Mesenchymal stem cell (in vitro differentiated cells and primary cell): ENCODE results near the gene FLOT1.
A peak's percentile ranks its signal among the peaks of the same experiment; 100 is the strongest.

Experiments used
- DNase-seq: peaks from one replicate; pipeline ENCODE4 v3.0.0-alpha.2; 2013
- H2AFZ ChIP-seq: one replicate; pipeline ENCODE4 v1.6.1; 2013; ENCODE audit warnings: low read depth, mild to moderate bottlenecking, control low read depth, inconsistent platforms, low read length, moderate library complexity
- H2AK5ac ChIP-seq: 2 replicates; pipeline ENCODE4 v1.6.1; 2013; ENCODE audit warnings: low read length, moderate library complexity, mild to moderate bottlenecking, inconsistent platforms; ENCODE audit not compliant: severe bottlenecking
- H2BK120ac ChIP-seq: one replicate; pipeline ENCODE4 v1.6.1; 2013; ENCODE audit warnings: low read depth, mild to moderate bottlenecking, inconsistent platforms, low read length, moderate library complexity
- H2BK12ac ChIP-seq, 2 experiments: one replicate each; pipeline ENCODE4 v1.6.1; 2013; ENCODE audit warnings: inconsistent platforms in 2 of 2, low read length in 2 of 2, mild to moderate bottlenecking in 2 of 2, moderate library complexity in 2 of 2, control low read depth in 1 of 2
- H2BK15ac ChIP-seq: one replicate; pipeline ENCODE4 v1.6.1; 2013; ENCODE audit warnings: mild to moderate bottlenecking, low read depth, inconsistent platforms; ENCODE audit not compliant: poor library complexity, severe bottlenecking
- H2BK5ac ChIP-seq: 2 replicates; pipeline ENCODE4 v1.6.1; 2013; ENCODE audit warnings: low read depth, mild to moderate bottlenecking, low read length, control low read depth, inconsistent platforms; ENCODE audit not compliant: poor library complexity, severe bottlenecking
- H3K14ac ChIP-seq, 2 experiments: one replicate each; pipeline ENCODE4 v1.6.1; 2013; ENCODE audit warnings: inconsistent platforms in 2 of 2, low read length in 2 of 2, control low read depth in 1 of 2, mild to moderate bottlenecking in 1 of 2, moderate library complexity in 1 of 2
- H3K18ac ChIP-seq, 2 experiments: one replicate each; pipeline ENCODE4 v1.6.1; 2013; ENCODE audit warnings: inconsistent platforms in 2 of 2, low read length in 2 of 2, control low read depth in 1 of 2, low read depth in 1 of 2, mild to moderate bottlenecking in 1 of 2
- H3K23ac ChIP-seq, 2 experiments: one replicate each; pipeline ENCODE4 v1.6.1; 2013; ENCODE audit warnings: inconsistent platforms in 2 of 2, low read length in 2 of 2, mild to moderate bottlenecking in 2 of 2, moderate library complexity in 2 of 2, control low read depth in 1 of 2
- H3K27ac ChIP-seq: 2 replicates; pipeline ENCODE4 v1.5.1; 2013; ENCODE audit warnings: mild to moderate bottlenecking, moderate library complexity, low read length, control low read depth, inconsistent platforms; ENCODE audit not compliant: poor library complexity, severe bottlenecking
- H3K27me3 ChIP-seq, 2 experiments: 2 replicates each; pipeline versions ENCODE4 v1.6.1 to v1.7.0; 2013; ENCODE audit warnings: low read length in 2 of 2, mild to moderate bottlenecking in 2 of 2, moderate library complexity in 2 of 2, control low read depth in 1 of 2, inconsistent platforms in 1 of 2; ENCODE audit not compliant: control insufficient read depth in 1 of 2, insufficient read depth in 1 of 2
- H3K36me3 ChIP-seq, 2 experiments: 2 replicates each; pipeline versions ENCODE4 v1.6.1 to v1.7.0; 2013; ENCODE audit warnings: low read length in 2 of 2, control low read depth in 1 of 2, inconsistent platforms in 1 of 2, low read depth in 1 of 2, mild to moderate bottlenecking in 1 of 2; ENCODE audit not compliant: insufficient read depth in 2 of 2, control insufficient read depth in 1 of 2
- H3K4ac ChIP-seq, 2 experiments: one replicate each; pipeline ENCODE4 v1.6.1; 2013; ENCODE audit warnings: inconsistent platforms in 2 of 2, low read length in 2 of 2, mild to moderate bottlenecking in 2 of 2, moderate library complexity in 2 of 2, control low read depth in 1 of 2, low read depth in 1 of 2
- H3K4me1 ChIP-seq: 2 replicates; pipeline ENCODE4 v1.6.1; 2013; ENCODE audit warnings: low read depth, low read length, control low read depth; ENCODE audit not compliant: control insufficient read depth, insufficient read depth
- H3K4me2 ChIP-seq: 2 replicates; pipeline ENCODE4 v1.6.1; 2013; ENCODE audit warnings: low read length, mild to moderate bottlenecking, inconsistent platforms; ENCODE audit not compliant: poor library complexity, severe bottlenecking
- H3K4me3 ChIP-seq, 2 experiments: 2 replicates each; pipeline versions ENCODE4 v1.5.1 to v1.7.0; 2013; ENCODE audit warnings: low read length in 2 of 2, mild to moderate bottlenecking in 2 of 2, control low read depth in 1 of 2, low read depth in 1 of 2; ENCODE audit not compliant: insufficient read depth in 1 of 2
- H3K79me1 ChIP-seq: replicated peaks from 2 replicates; pipeline ENCODE4 v1.6.1; 2013; ENCODE audit warnings: mild to moderate bottlenecking, control low read depth, low read length, inconsistent platforms; ENCODE audit not compliant: poor library complexity, severe bottlenecking
- H3K9ac ChIP-seq: 2 replicates; pipeline ENCODE4 v1.7.0; 2013; ENCODE audit warnings: mild to moderate bottlenecking, low read length, moderate library complexity
- H3K9me3 ChIP-seq: 2 replicates; pipeline ENCODE4 v1.7.0; 2013; ENCODE audit warnings: mild to moderate bottlenecking, low read length; ENCODE audit not compliant: control insufficient read depth
- H4K8ac ChIP-seq: one replicate; pipeline ENCODE4 v1.6.1; 2013; ENCODE audit warnings: inconsistent platforms, mild to moderate bottlenecking, low read length, moderate library complexity
- H4K91ac ChIP-seq: one replicate; pipeline ENCODE4 v1.6.1; 2013; ENCODE audit warnings: mild to moderate bottlenecking, low read length, inconsistent platforms
- WGBS: methylation state at CpG from one replicate; pipeline ENCODE4 v1.1.7; 2013; ENCODE audit warnings: mixed read lengths; 5-methylcytosine and 5-hydroxymethylcytosine counted together

The FLOT1 gene

GRCh38 chr6:30740540-30740870 lies 2.0 kb downstream of the FLOT1 start:
- H4K8ac ChIP-seq = no peak overlapping the region
- H2BK12ac ChIP-seq = no peak overlapping the region
- peak overlapping the region; percentile 80 for H3K27ac ChIP-seq
- peaks cover 34 to 63% of the 10 kb centered on the region in 2 experiments for H3K36me3 ChIP-seq
- H3K27me3 ChIP-seq = no peaks in the 10 kb centered on the region
- peaks cover 22% of the 10 kb centered on the region for H3K4me1 ChIP-seq
- H4K91ac ChIP-seq = peak overlapping the region; percentile 80
- H2BK5ac ChIP-seq = peak overlapping the region; percentile 54
- no peak overlapping the region for H2BK120ac ChIP-seq
- 96% methylated on average over 2 of the region's 2 CpGs for WGBS
- H2BK15ac ChIP-seq = no peak overlapping the region
- H2AFZ ChIP-seq = no peak overlapping the region
- no peak overlapping the region for H3K14ac ChIP-seq
- no peak overlapping the region for H3K23ac ChIP-seq
- H2AK5ac ChIP-seq = peak overlapping the region; percentile 80
- H3K9ac ChIP-seq = peak overlapping the region; percentile 97
- H3K18ac ChIP-seq = no peak overlapping the region
- no peak overlapping the region for H3K4ac ChIP-seq
- H3K4me3 ChIP-seq = no peak overlapping the region
- DNase-seq = peak; percentile 54
- peaks cover 17% of the 10 kb centered on the region for H3K79me1 ChIP-seq
- no peaks in the 10 kb centered on the region for H3K9me3 ChIP-seq
- H3K4me2 ChIP-seq = no peak overlapping the region

GRCh38 chr6:30738532-30738931 lies 4.0 kb downstream of the FLOT1 start:
- Histone ChIP-seq H3K36me3 (peaks cover 42 to 81% of the 10 kb centered on the region in 2 experiments), H3K79me1 (peaks cover 24% of the 10 kb centered on the region), H3K4me2 (no peak overlapping the region), H2BK5ac (no peak overlapping the region), H3K9ac (peak overlapping the region; percentile 29), H3K4me1 (peaks cover 19% of the 10 kb centered on the region), H3K27ac (no peak overlapping the region), H3K27me3 (no peaks in the 10 kb centered on the region), H3K18ac (no peak overlapping the region), H3K4ac (no peak overlapping the region), H3K4me3 (no peak overlapping the region), H4K8ac (no peak overlapping the region), H3K23ac (no peak overlapping the region), H3K9me3 (no peaks in the 10 kb centered on the region), H2BK120ac (no peak overlapping the region), H2BK12ac (no peak overlapping the region), H4K91ac (no peak overlapping the region), H2AK5ac (no peak overlapping the region), H2AFZ (no peak overlapping the region), H3K14ac (no peak overlapping the region), H2BK15ac (no peak overlapping the region)
- WGBS = 97% methylated on average over 5 of the region's 6 CpGs
- DNase-seq = no peak

- Histone ChIP-seq H3K27me3 (no peaks in the 10 kb centered on the region), H3K79me1 (peaks cover 26% of the 10 kb centered on the region), H2BK5ac (no peak overlapping the region), H3K14ac (no peak overlapping the region), H3K4me3 (no peak overlapping the region), H3K9me3 (no peaks in the 10 kb centered on the region), H3K36me3 (peaks cover 53 to 94% of the 10 kb centered on the region in 2 experiments), H3K23ac (no peak overlapping the region), H2BK120ac (no peak overlapping the region), H3K18ac (no peak overlapping the region), H2AFZ (no peak overlapping the region), H3K9ac (no peak overlapping the region), H3K27ac (no peak overlapping the region), H2AK5ac (no peak overlapping the region), H3K4me2 (no peak overlapping the region), H2BK12ac (no peak overlapping the region), H4K91ac (no peak overlapping the region), H2BK15ac (no peak overlapping the region), H3K4me1 (peaks cover 16% of the 10 kb centered on the region), H4K8ac (no peak overlapping the region), H3K4ac (no peak overlapping the region)
- WGBS = 95% methylated on average over 8 of the region's 8 CpGs
- no peak for DNase-seq
Measured at GRCh38 chr6:30735668-30736314, 6.7 kb downstream of the FLOT1 start.

GRCh38 chr6:30732237-30732943 lies 10.1 kb downstream of the FLOT1 start:
- no peak overlapping the region for H3K23ac ChIP-seq
- H4K8ac ChIP-seq = no peak overlapping the region
- H3K4ac ChIP-seq = no peak overlapping the region
- WGBS = 96% methylated on average over 11 of the region's 12 CpGs
- H3K9ac ChIP-seq = no peak overlapping the region
- H2AFZ ChIP-seq = no peak overlapping the region
- no peak for DNase-seq
- no peak overlapping the region for H3K4me2 ChIP-seq
- no peak overlapping the region for H3K14ac ChIP-seq
- no peak overlapping the region for H3K18ac ChIP-seq
- peaks cover 69 to 88% of the 10 kb centered on the region in 2 experiments for H3K36me3 ChIP-seq
- H3K4me1 ChIP-seq = peaks cover 10% of the 10 kb centered on the region
- peaks cover 26% of the 10 kb centered on the region for H3K79me1 ChIP-seq
- H2BK120ac ChIP-seq = no peak overlapping the region
- no peak overlapping the region for H3K27ac ChIP-seq
- no peak overlapping the region for H4K91ac ChIP-seq
- no peak overlapping the region for H2BK12ac ChIP-seq
- H2BK15ac ChIP-seq = no peak overlapping the region
- no peak overlapping the region for H3K4me3 ChIP-seq
- no peaks in the 10 kb centered on the region for H3K27me3 ChIP-seq
- H2BK5ac ChIP-seq = no peak overlapping the region
- no peaks in the 10 kb centered on the region for H3K9me3 ChIP-seq
- no peak overlapping the region for H2AK5ac ChIP-seq
